Heart right ventricle (tissue), 16 donors: ENCODE results near the gene SORCS3. TPM values are rescaled to one million over a fixed set of nuclear protein-coding genes. Genes with fewer than 3 reads are reported as not detected.

Source experiments
- ATAC-seq, 8 donors: fragments of 200-7000 bp; cut with Tn5 transposase; one replicate each; pipeline ENCODE4 v1.9.1; 2020; ENCODE audit warnings: mild to moderate bottlenecking in 8 of 8, moderate library complexity in 8 of 8, moderate number of reproducible peaks in 1 of 8
- DNase-seq, 2 donors: peaks; one replicate each; pipeline ENCODE4 v3.0.0-alpha.2; 2020
- H3K27ac ChIP-seq, 10 donors: fragments of 200-600 bp; sonication (generic) in 2 of 10; one replicate each; pipeline versions ENCODE4 v1.5.0 to v1.8.0; 2020 to 2022; ENCODE audit warnings: mild to moderate bottlenecking in 3 of 10
- H3K27me3 ChIP-seq, 7 donors: fragments of 200-600 bp; one replicate each; pipeline ENCODE4 v1.8.0; 2021 to 2022; ENCODE audit warnings: mild to moderate bottlenecking in 2 of 7
- H3K36me3 ChIP-seq, 9 donors: fragments of 200-600 bp; sonication (generic) in 1 of 9; one replicate each; pipeline versions ENCODE4 v1.5.0 to v1.8.0; 2020 to 2022; ENCODE audit warnings: mild to moderate bottlenecking in 2 of 9
- H3K4me1 ChIP-seq, 9 donors: fragments of 200-600 bp; sonication (generic) in 1 of 9; one replicate each; pipeline versions ENCODE4 v1.5.0 to v1.8.0; 2020 to 2022; ENCODE audit warnings: mild to moderate bottlenecking in 4 of 9
- H3K4me3 ChIP-seq, 10 donors: fragments of 200-600 bp; sonication (generic) in 2 of 10; one replicate each; pipeline versions ENCODE4 v1.5.0 to v1.8.0; 2020 to 2022; ENCODE audit warnings: mild to moderate bottlenecking in 7 of 10, moderate library complexity in 2 of 10
- H3K9me3 ChIP-seq, 11 donors: fragments of 200-600 bp in 10 of 11; sonication (generic) in 2 of 11; one replicate each; pipeline versions ENCODE4 v1.5.0 to v1.8.0; 2013 to 2022; ENCODE audit warnings: mild to moderate bottlenecking in 2 of 11, control low read depth in 1 of 11, moderate library complexity in 1 of 11
- CTCF ChIP-seq, 9 donors: fragments of 200-600 bp; sonication (generic) in 2 of 9; IDR thresholded peaks; one replicate each; pipeline versions ENCODE4 v1.5.0 to v1.8.0; 2021 to 2022; ENCODE audit warnings: antibody characterized with exemption in 9 of 9, mild to moderate bottlenecking in 5 of 9, moderate library complexity in 1 of 9
- WGBS, 2 donors: extraction: QIAGEN DNeasy Blood & Tissue Kit; methylation state at CpG; one replicate each; pipeline ENCODE4 v1.1.7; 2013; ENCODE audit warnings: inconsistent platforms in 1 of 2; 5-methylcytosine and 5-hydroxymethylcytosine counted together
- intact Hi-C, 10 donors: fragments of 100-400 bp; cut with DNase I; formaldehyde crosslinking; loops; one replicate each; pipeline versions ENCODE4 v1.11.1 to v1.14.2; 2022
- polyA plus RNA-seq, 2 donors: library from polyadenylated mRNA; stranded (reverse); fragments of 200-250 nt; gene quantifications; one replicate each; pipeline ENCODE4 v1.2.3, GENCODE V29; 2013
- total RNA-seq, 10 donors: library from RNA; stranded (reverse); fragmentation: NEBNext Ultra II Directional in 3 of 10; extraction: Animal tissue kit (Norgen Biotek cat#: 25700) in 3 of 10; gene quantifications; one replicate each; pipeline versions ENCODE4 v1.2.1 to v1.2.4, GENCODE V29; 2021 to 2023
- donor health status: Arrhythmogenic right ventricular cardiomyopathy.
- donor health status: ischemic (EF 13 %, LVEDD 7.1; RV severe dilation, severe dysfunction).
- donor health status: healthy with polysubstance abuse.
- donor health status: DM: no; HTN: yes; CAD: no.
- donor health status: DM: no; HTN: no; CAD: no.
- donor health status: ischemic (EF 25% LVEDD 6.9; RV normal size, moderate dysfunction).
- donor health status: ischemic (EF 25% LVEDD 5.7; RV mildly dilated, moderate dysfunction).
- donor health status: healthy.
- donor health status: DM: yes; HTN: yes; CAD: no.
- donor health status: Ischemic cardiomyopathy.
- donor health status: ischemic (EF 35%, LVEDD 5.7; RV mildly dilated, moderate dysfunction).
- donor health status: nonischemic (EF 11% LVEDD 7.7; RV severe dilation, severe dysfunction).
- donor health status: DM: yes; HTN: yes; CAD: no.
- donor health status: PGD.
- donor health status: ischemic (EF 29% LVEDD 5.4; RV normal size, mild dysfunction).
- donor health status: nonischemic (EF 23%, LVEDD 6.1; RV moderate dilation, normal function).

The SORCS3 gene
- total and polyA plus RNA-seq, 12 donors: 0.01 to 0.09 (median 0.05) TPM; not detected in 4

GRCh38 chr10:104809288-104810090, 168.4 kb downstream of the SORCS3 start:
- H3K27me3 ChIP-seq: peaks cover 0 to 9% (median 0%) of the 10 kb centered on the region in 7 donors
- no peak for DNase-seq
- ATAC-seq: no peak
- 66 to 71% methylated on average over 6 of the region's 6 CpGs for WGBS, 2 donors
- H3K9me3 ChIP-seq: peaks cover 0 to 9% (median 0%) of the 10 kb centered on the region in 11 donors
- no peak overlapping the region for H3K27ac ChIP-seq
- no peak overlapping the region for H3K4me3 ChIP-seq
- H3K36me3 ChIP-seq: no peaks in the 10 kb centered on the region
- H3K4me1 ChIP-seq: no peaks in the 10 kb centered on the region
- no peak for TF ChIP-seq CTCF (IDR thresholded peaks at IDR 0.05)
- intact Hi-C loops: no loop called here

DNA sequence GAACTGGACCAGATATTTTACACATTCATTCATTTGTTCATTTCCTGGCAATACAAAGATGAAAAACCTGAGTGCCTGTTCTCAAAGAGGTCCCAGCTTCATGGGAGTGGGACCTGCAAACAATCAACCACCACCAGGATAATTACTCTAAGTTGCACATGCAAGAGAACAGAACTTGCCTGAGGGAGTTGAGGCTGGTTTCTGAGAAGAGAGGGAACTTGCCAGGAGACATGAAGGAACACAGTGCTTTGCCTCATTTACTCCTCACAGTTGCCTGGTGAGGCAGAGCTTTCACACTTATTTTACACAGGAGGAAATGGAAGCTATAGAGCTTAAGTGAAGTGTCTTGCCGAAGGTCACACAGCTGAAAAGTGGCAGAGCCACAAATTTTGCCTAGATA, 170.1 kb downstream of the SORCS3 start:
- peaks cover 0 to 9% (median 0%) of the 10 kb centered on the region in 11 donors for H3K9me3 ChIP-seq
- TF ChIP-seq CTCF (IDR thresholded peaks at IDR 0.05): no peak
- H3K4me1 ChIP-seq: no peaks in the 10 kb centered on the region
- WGBS, 2 donors: 78 to 86% methylated on average over 1 of the region's 1 CpG
- ATAC-seq (no peak), DNase-seq (no peak)
- H3K36me3 ChIP-seq: no peaks in the 10 kb centered on the region
- no peak overlapping the region for H3K27ac ChIP-seq
- intact Hi-C loops: no loop called here
- H3K4me3 ChIP-seq: no peak overlapping the region
- peaks cover 0 to 9% (median 0%) of the 10 kb centered on the region in 7 donors for H3K27me3 ChIP-seq

- 85 to 95% methylated on average over 2 of the region's 2 CpGs for WGBS, 2 donors
- no peak for DNase-seq
- Histone ChIP-seq H3K4me1 (no peaks in the 10 kb centered on the region), H3K27me3 (peaks cover 0 to 3% (median 0%) of the 10 kb centered on the region in 7 donors), H3K4me3 (no peak overlapping the region), H3K36me3 (no peaks in the 10 kb centered on the region), H3K27ac (no peak overlapping the region), H3K9me3 (no peaks in the 10 kb centered on the region)
- intact Hi-C loops: no loop called here
- TF ChIP-seq CTCF (IDR thresholded peaks at IDR 0.05): no peak
- ATAC-seq: no peak
Observed at GRCh38 chr10:104816501-104816900, 175.4 kb downstream of the SORCS3 start.

DNA sequence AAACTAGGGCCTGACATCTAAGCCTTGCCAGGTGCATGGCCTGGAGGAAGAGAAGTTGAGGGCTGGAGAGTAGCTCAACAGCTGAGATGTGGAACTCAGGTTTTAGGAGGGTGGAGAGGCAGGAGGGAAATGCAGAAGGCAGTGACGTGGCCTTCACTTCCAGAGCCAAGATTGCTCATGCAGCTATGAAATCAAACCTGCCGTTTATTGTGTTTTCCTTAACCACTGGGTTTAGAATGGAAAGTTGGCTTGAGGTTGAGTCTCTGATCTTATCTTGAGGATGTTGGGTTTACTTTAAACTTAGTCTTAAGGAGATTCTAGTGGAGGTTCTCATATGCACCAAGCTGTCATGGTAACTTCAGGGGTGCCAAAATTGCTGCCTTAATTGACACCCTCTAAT, 178.6 kb downstream of the SORCS3 start:
- TF ChIP-seq CTCF (IDR thresholded peaks at IDR 0.05): no peak
- 54 to 68% methylated on average over 2 of the region's 2 CpGs for WGBS, 2 donors
- ATAC-seq (no peak), DNase-seq (no peak)
- Histone ChIP-seq H3K4me3 (no peak overlapping the region), H3K9me3 (no peaks in the 10 kb centered on the region), H3K36me3 (no peaks in the 10 kb centered on the region), H3K27me3 (peaks cover 0 to 3% (median 0%) of the 10 kb centered on the region in 7 donors), H3K27ac (no peak overlapping the region), H3K4me1 (no peaks in the 10 kb centered on the region)
- intact Hi-C loops: no loop called here
